ENCODE measurements around the gene EDIL3. TPM values are rescaled to one million over a fixed set of nuclear protein-coding genes. Genes with fewer than 3 reads are reported as not detected.
"Not testable (repeated sequence)": the region's sequence is repeated elsewhere in the genome, so short reads cannot be mapped to it uniquely, and the experiment has no call there.

EDIL3 gene
- total and polyA plus RNA-seq, 2 donors (not counting 1 experiment from before 2014, with no cell fraction given), result 12.1 to 149 TPM

DNA sequence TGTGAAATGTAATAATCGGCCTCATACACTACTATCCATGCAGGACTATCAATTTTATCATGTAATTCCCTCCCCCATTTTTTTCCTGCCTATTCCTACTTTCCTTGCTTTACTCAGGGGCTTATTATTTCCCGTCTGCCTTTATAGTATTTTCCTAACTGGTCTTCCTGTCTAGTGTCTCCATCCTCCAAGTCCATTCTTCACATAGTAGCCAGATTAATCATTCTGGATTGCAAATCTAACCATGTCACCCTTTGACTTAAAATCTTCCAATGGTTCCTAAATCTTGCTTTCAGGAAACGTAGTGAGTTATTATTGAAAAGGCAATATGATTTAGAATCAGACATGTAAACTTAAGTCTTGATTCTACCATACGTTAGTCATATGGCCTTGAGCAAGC is 356.6 kb downstream of the EDIL3 start:
- H3K9ac ChIP-seq (ENCODE audit: insufficient read depth, low read length), result no peak overlapping the region
- no peak overlapping the region for H3K4me3 ChIP-seq (replicated peaks in 1 of 4; ENCODE audit: control extremely low read depth in 1 of 4, insufficient read depth in 1 of 4, low read depth in 3 of 4, low read length in 4 of 4)
- no peak overlapping the region for H3K4me2 ChIP-seq (ENCODE audit: extremely low read depth, insufficient read depth, low read length)
- H3K27ac ChIP-seq (ENCODE audit: insufficient read depth, low read length), result no peak overlapping the region
- H3K4me1 ChIP-seq (ENCODE audit: control insufficient read depth, extremely low read depth, insufficient read depth, low read length), result no peaks in the 10 kb centered on the region
- H3K27me3 ChIP-seq (ENCODE audit: control insufficient read depth, insufficient read depth, low read length), result no peaks in the 10 kb centered on the region
- DNase-seq (ENCODE audit: low read depth in 2 of 2), result peak in 1 of 2 donors; percentile 84
- TF ChIP-seq, protein P1, sequence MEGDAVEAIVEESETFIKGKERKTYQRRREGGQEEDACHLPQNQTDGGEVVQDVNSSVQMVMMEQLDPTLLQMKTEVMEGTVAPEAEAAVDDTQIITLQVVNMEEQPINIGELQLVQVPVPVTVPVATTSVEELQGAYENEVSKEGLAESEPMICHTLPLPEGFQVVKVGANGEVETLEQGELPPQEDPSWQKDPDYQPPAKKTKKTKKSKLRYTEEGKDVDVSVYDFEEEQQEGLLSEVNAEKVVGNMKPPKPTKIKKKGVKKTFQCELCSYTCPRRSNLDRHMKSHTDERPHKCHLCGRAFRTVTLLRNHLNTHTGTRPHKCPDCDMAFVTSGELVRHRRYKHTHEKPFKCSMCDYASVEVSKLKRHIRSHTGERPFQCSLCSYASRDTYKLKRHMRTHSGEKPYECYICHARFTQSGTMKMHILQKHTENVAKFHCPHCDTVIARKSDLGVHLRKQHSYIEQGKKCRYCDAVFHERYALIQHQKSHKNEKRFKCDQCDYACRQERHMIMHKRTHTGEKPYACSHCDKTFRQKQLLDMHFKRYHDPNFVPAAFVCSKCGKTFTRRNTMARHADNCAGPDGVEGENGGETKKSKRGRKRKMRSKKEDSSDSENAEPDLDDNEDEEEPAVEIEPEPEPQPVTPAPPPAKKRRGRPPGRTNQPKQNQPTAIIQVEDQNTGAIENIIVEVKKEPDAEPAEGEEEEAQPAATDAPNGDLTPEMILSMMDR (conservative IDR thresholded peaks at IDR 0.05 in 1 of 2, IDR thresholded peaks at IDR 0.05 in 1 of 2; ENCODE audit: low read depth in 1 of 2, low read length in 2 of 2), result no peak
- TF ChIP-seq EZH2 (IDR thresholded peaks at IDR 0.05; ENCODE audit: low read length, missing control alignments), result no peak
- H4K20me1 ChIP-seq (ENCODE audit: control insufficient read depth, extremely low read depth, insufficient read depth, low read length), result no peaks in the 10 kb centered on the region
- no peak overlapping the region for H2AFZ ChIP-seq (ENCODE audit: low read length)
- H3K9me3 ChIP-seq (ENCODE audit: control insufficient read depth, insufficient read depth, low read depth, low read length), result no peaks in the 10 kb centered on the region
- H3K79me2 ChIP-seq (ENCODE audit: control insufficient read depth, insufficient read depth, low read length), result no peaks in the 10 kb centered on the region
- H3K36me3 ChIP-seq (ENCODE audit: control insufficient read depth, insufficient read depth, low read length), result no peaks in the 10 kb centered on the region

DNA sequence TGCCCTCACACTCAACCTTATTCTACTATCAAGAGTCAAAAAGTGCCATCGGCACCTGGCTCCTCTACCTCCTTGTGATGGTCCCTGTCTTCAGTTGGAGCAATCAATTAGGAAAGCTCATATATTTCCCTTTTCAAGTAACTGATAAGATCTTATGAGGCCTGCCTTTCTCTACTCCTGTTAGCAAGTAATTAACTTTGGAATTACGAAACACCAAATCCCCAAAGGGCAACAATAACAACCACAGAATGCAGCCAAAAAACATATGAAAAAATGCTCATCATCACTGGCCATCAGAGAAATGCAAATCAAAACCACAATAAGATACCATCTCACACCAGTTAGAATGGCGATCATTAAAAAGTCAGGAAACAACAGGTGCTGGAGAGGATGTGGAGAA is 366.2 kb downstream of the EDIL3 start:
- not testable (repeated sequence) for H3K27ac ChIP-seq (ENCODE audit: insufficient read depth, low read length); H3K9me3 ChIP-seq (ENCODE audit: control insufficient read depth, insufficient read depth, low read depth, low read length); H3K27me3 ChIP-seq (ENCODE audit: control insufficient read depth, insufficient read depth, low read length); H3K4me1 ChIP-seq (ENCODE audit: control insufficient read depth, extremely low read depth, insufficient read depth, low read length); DNase-seq (ENCODE audit: low read depth in 2 of 2); H3K79me2 ChIP-seq (ENCODE audit: control insufficient read depth, insufficient read depth, low read length); H3K4me2 ChIP-seq (ENCODE audit: extremely low read depth, insufficient read depth, low read length); H2AFZ ChIP-seq (ENCODE audit: low read length); H3K9ac ChIP-seq (ENCODE audit: insufficient read depth, low read length); H4K20me1 ChIP-seq (ENCODE audit: control insufficient read depth, extremely low read depth, insufficient read depth, low read length); H3K4me3 ChIP-seq (replicated peaks in 1 of 4; ENCODE audit: control extremely low read depth in 1 of 4, insufficient read depth in 1 of 4, low read depth in 3 of 4, low read length in 4 of 4); H3K36me3 ChIP-seq (ENCODE audit: control insufficient read depth, insufficient read depth, low read length)

DNA sequence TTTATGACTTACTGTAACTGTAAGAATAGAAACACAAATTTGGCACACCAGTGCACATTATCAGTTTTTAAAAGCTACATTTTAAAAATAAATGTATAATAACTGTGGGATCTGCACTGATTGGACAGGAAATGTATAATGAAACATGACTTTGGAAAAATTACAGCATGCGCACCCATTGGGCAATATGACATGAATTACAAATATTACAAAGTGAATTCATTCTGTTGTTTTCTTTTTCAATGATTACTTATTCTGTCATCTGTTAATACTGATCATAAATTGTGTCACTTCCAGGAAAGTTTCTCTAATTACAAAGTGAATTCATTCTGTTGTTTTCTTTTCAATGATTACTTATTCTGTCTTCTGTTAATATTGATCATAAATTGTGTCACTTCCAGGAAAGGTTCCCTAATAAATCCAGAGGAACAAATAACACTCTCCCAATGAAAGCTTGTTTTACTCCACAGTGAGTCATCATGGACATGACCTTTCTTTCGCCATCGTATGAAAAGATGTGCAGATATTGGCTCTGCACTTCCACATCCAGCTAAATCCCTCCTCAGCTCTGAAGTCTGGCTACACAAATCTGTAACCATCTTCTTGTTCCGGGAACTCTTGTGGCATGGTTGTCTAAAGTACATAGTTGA is 367.0 kb downstream of the EDIL3 start:
- Histone ChIP-seq H4K20me1 (ENCODE audit: control insufficient read depth, extremely low read depth, insufficient read depth, low read length) (no peaks in the 10 kb centered on the region), H3K4me3 (replicated peaks in 1 of 4; ENCODE audit: control extremely low read depth in 1 of 4, insufficient read depth in 1 of 4, low read depth in 3 of 4, low read length in 4 of 4) (no peak overlapping the region), H3K9me3 (ENCODE audit: control insufficient read depth, insufficient read depth, low read depth, low read length) (no peaks in the 10 kb centered on the region), H3K4me1 (ENCODE audit: control insufficient read depth, extremely low read depth, insufficient read depth, low read length) (no peaks in the 10 kb centered on the region), H3K27me3 (ENCODE audit: control insufficient read depth, insufficient read depth, low read length) (no peaks in the 10 kb centered on the region), H3K9ac (ENCODE audit: insufficient read depth, low read length) (no peak overlapping the region), H2AFZ (ENCODE audit: low read length) (no peak overlapping the region), H3K4me2 (ENCODE audit: extremely low read depth, insufficient read depth, low read length) (no peak overlapping the region), H3K36me3 (ENCODE audit: control insufficient read depth, insufficient read depth, low read length) (no peaks in the 10 kb centered on the region), H3K27ac (ENCODE audit: insufficient read depth, low read length) (no peak overlapping the region), H3K79me2 (ENCODE audit: control insufficient read depth, insufficient read depth, low read length) (no peaks in the 10 kb centered on the region)
- peak; percentile 43 to 60 for DNase-seq (ENCODE audit: low read depth in 2 of 2)
- no peak for TF ChIP-seq EZH2 (IDR thresholded peaks at IDR 0.05; ENCODE audit: low read length, missing control alignments)
- TF ChIP-seq, protein P1 (conservative IDR thresholded peaks at IDR 0.05 in 1 of 2, IDR thresholded peaks at IDR 0.05 in 1 of 2; ENCODE audit: low read depth in 1 of 2, low read length in 2 of 2), result no peak

All from fibroblast of lung (primary cell).